HG02852 (cell line): ENCODE results near the gene AUNIP.

Experiments
- ATAC-seq: cut with Tn5 transposase; IDR thresholded peaks from one replicate; pipeline ENCODE4 v1.9.1; 2021; ENCODE audit warnings: mild to moderate bottlenecking, moderate library complexity; ENCODE audit not compliant: unreplicated experiment

AUNIP gene

GRCh38 chr1:25889470-25889869 is 30.2 kb upstream of the AUNIP start:
- no peak for ATAC-seq

GRCh38 chr1:25888426-25888987 is 29.2 kb upstream of the AUNIP start:
- no peak for ATAC-seq

- no peak for ATAC-seq
Observed at GRCh38 chr1:25885602-25886001, 26.3 kb upstream of the AUNIP start.

- ATAC-seq, result no peak
Observed at GRCh38 chr1:25881266-25881665, 22.0 kb upstream of the AUNIP start.

GRCh38 chr1:25880518-25880917 is 21.3 kb upstream of the AUNIP start:
- ATAC-seq, result no peak

- no peak for ATAC-seq
Observed at GRCh38 chr1:25879675-25880074, 20.4 kb upstream of the AUNIP start.

GRCh38 chr1:25878690-25879089 is 19.4 kb upstream of the AUNIP start:
- no peak for ATAC-seq

GRCh38 chr1:25877155-25877554 is 17.9 kb upstream of the AUNIP start:
- ATAC-seq, result no peak

GRCh38 chr1:25876693-25877077 is 17.4 kb upstream of the AUNIP start:
- no peak for ATAC-seq

GRCh38 chr1:25875856-25876692 is 16.8 kb upstream of the AUNIP start:
- ATAC-seq, result peak; percentile 23

- ATAC-seq, result peak; percentile 62
Observed at GRCh38 chr1:25875154-25875855, 16.0 kb upstream of the AUNIP start, which contains the start of gene PAQR7. Gene PAQR7, minus strand, starts transcription at chr1:25875708. Its CDS starts 11,869 bp downstream, at chr1:25863839.

GRCh38 chr1:25874635-25875153 is 15.4 kb upstream of the AUNIP start:
- ATAC-seq, result no peak

- no peak for ATAC-seq
Observed at GRCh38 chr1:25874209-25874608, 15.0 kb upstream of the AUNIP start.

GRCh38 chr1:25873120-25873519 is 13.9 kb upstream of the AUNIP start:
- ATAC-seq, result no peak

- no peak for ATAC-seq
Observed at GRCh38 chr1:25872713-25873112, 13.5 kb upstream of the AUNIP start.

- ATAC-seq, result no peak
Observed at GRCh38 chr1:25871704-25872494, 12.6 kb upstream of the AUNIP start.

GRCh38 chr1:25871086-25871703 is 11.9 kb upstream of the AUNIP start:
- no peak for ATAC-seq

- no peak for ATAC-seq
Observed at GRCh38 chr1:25870614-25871013, 11.4 kb upstream of the AUNIP start.

GRCh38 chr1:25869909-25870606 is 10.8 kb upstream of the AUNIP start:
- ATAC-seq, result no peak
